ENCODE measurements around the gene SIGLEC11. TPM values are rescaled to one million over a fixed set of nuclear protein-coding genes. Genes with fewer than 3 reads are reported as not detected.

The SIGLEC11 gene
- total RNA-seq, 4 donors from 2014 or later, result 0.38 TPM; not detected in 3

- no peak for DNase-seq
- intact Hi-C loops (cut with DNase I), result no loop called here
- 82 to 86% methylated on average over 12 to 15 of the region's 16 CpGs for WGBS, 2 donors
- Histone ChIP-seq H3K9me3 (no peaks in the 10 kb centered on the region), H3K27me3 (no peaks in the 10 kb centered on the region), H3K4me1 (peaks cover 3 to 12% (median 11%) of the 10 kb centered on the region in 3 donors), H3K27ac (no peak overlapping the region), H3K36me3 (peaks cover 18 to 48% (median 24%) of the 10 kb centered on the region in 3 donors), H3K4me3 (no peak overlapping the region)
- TF ChIP-seq, protein P1, sequence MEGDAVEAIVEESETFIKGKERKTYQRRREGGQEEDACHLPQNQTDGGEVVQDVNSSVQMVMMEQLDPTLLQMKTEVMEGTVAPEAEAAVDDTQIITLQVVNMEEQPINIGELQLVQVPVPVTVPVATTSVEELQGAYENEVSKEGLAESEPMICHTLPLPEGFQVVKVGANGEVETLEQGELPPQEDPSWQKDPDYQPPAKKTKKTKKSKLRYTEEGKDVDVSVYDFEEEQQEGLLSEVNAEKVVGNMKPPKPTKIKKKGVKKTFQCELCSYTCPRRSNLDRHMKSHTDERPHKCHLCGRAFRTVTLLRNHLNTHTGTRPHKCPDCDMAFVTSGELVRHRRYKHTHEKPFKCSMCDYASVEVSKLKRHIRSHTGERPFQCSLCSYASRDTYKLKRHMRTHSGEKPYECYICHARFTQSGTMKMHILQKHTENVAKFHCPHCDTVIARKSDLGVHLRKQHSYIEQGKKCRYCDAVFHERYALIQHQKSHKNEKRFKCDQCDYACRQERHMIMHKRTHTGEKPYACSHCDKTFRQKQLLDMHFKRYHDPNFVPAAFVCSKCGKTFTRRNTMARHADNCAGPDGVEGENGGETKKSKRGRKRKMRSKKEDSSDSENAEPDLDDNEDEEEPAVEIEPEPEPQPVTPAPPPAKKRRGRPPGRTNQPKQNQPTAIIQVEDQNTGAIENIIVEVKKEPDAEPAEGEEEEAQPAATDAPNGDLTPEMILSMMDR (IDR thresholded peaks at IDR 0.05), result no peak
- no peak for TF ChIP-seq POLR2A (IDR thresholded peaks at IDR 0.05)
These were observed 54.0 kb downstream of the SIGLEC11 start for GRCh38 chr19:49906879-49907564.

DNA sequence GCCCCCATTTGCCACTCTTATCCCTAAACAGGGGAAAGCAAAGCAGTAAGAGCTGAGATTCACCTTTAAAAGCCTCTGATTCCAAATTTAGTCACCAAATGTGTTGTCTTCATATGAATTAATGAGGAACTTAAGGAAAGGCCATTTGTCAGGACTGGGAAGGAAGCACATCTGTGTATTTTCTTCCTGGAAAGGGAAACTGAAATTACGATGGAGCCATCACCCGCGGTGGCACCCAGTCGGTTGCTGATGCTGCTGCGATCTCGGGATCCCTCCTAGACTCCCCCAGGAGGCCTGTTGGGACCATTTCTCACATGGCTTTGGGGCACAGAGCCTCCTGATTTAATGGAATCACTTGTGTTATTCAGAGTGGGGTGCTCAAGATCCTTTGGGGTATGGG lies 56.8 kb downstream of the SIGLEC11 start:
- intact Hi-C loops (cut with DNase I), result no loop called here
- no peaks in the 10 kb centered on the region for H3K9me3 ChIP-seq
- H3K27me3 ChIP-seq, result no peaks in the 10 kb centered on the region
- no peak overlapping the region for H3K4me3 ChIP-seq
- WGBS, 2 donors, result 56 to 63% methylated on average over 6 of the region's 6 CpGs
- H3K4me1 ChIP-seq, result no peaks in the 10 kb centered on the region
- DNase-seq, result no peak
- TF ChIP-seq, protein P1 (IDR thresholded peaks at IDR 0.05), result no peak
- no peak for TF ChIP-seq POLR2A (IDR thresholded peaks at IDR 0.05)
- H3K27ac ChIP-seq, result no peak overlapping the region
- H3K36me3 ChIP-seq, result peaks cover 13 to 31% (median 16%) of the 10 kb centered on the region in 3 donors

Other genes starting within 250 kb of the SIGLEC11 start
- gene TSKS, start 197.9 kb downstream of the SIGLEC11 start, total RNA-seq, result not detected
- 10 to 100 TPM; 50.7 to 77.8 (median 65.8) TPM for gene AP2A1, start 194.2 kb downstream of the SIGLEC11 start, total RNA-seq
- 10 to 100 TPM in 1 of 4 donors, 1 to 10 TPM in 3; 4.7 to 13.7 (median 8.1) TPM for gene FUZ, start 147.9 kb downstream of the SIGLEC11 start, total RNA-seq
- gene MED25, start 142.9 kb downstream of the SIGLEC11 start, total RNA-seq, result 10 to 100 TPM; 16.9 to 27.7 (median 23.9) TPM
- 10 to 100 TPM; 31.3 to 57.0 (median 45.2) TPM for gene PTOV1, start 110.0 kb downstream of the SIGLEC11 start, total RNA-seq
- 10 to 100 TPM; 33.3 to 42.3 (median 36.3) TPM for gene PNKP, start 93.6 kb downstream of the SIGLEC11 start, total RNA-seq
- 10 to 100 TPM; 16.2 to 31.0 (median 20.4) TPM for gene AKT1S1, start 83.8 kb downstream of the SIGLEC11 start, total RNA-seq
- gene TBC1D17, start 83.5 kb downstream of the SIGLEC11 start, total RNA-seq, result 10 to 100 TPM in 3 of 4 donors, 1 to 10 TPM in 1; 6.7 to 25.9 (median 16.9) TPM
- under 1 TPM; 0.56 to 0.91 (median 0.73) TPM for gene IL4I1, start 64.3 kb downstream of the SIGLEC11 start, total RNA-seq
- 1 to 10 TPM; 3.3 to 9.7 (median 8.2) TPM for gene ATF5, start 32.0 kb downstream of the SIGLEC11 start, total RNA-seq
- 10 to 100 TPM; 34.5 to 40.1 (median 34.9) TPM for gene NUP62, start 31.7 kb downstream of the SIGLEC11 start, total RNA-seq
- 10 to 100 TPM; 12.7 to 26.1 (median 20.9) TPM for gene VRK3, start 64.2 kb upstream of the SIGLEC11 start, total RNA-seq
- 10 to 100 TPM in 1 of 4 donors, 1 to 10 TPM in 3; 3.6 to 14.9 (median 4.5) TPM for gene ZNF473, start 64.8 kb upstream of the SIGLEC11 start, total RNA-seq
- gene IZUMO2, start 202.1 kb upstream of the SIGLEC11 start, total RNA-seq, result not detected
- gene MYH14, start 242.4 kb upstream of the SIGLEC11 start, total RNA-seq, result 100 to 1,000 TPM in 1 of 4 donors, 10 to 100 TPM in 3; 31.1 to 141 (median 39.0) TPM